ENCODE results near the gene DLGAP1. TPM values are rescaled to one million over a fixed set of nuclear protein-coding genes. Genes with fewer than 3 reads are reported as not detected.
A peak's percentile ranks its signal among the peaks of the same experiment; 100 is the strongest.
"Not testable (repeated sequence)": the region's sequence is repeated elsewhere in the genome, so short reads cannot be mapped to it uniquely, and the experiment has no call there.

DLGAP1 gene
- total RNA-seq, 1 donor from 2014 or later: 2.0 TPM

GRCh38 chr18:3481696-3482210, 973.4 kb downstream of the DLGAP1 start:
- Histone ChIP-seq H3K4me3 (no peak overlapping the region), H3K27ac (no peak overlapping the region), H3K4me1 (no peaks in the 10 kb centered on the region), H3K27me3 (no peaks in the 10 kb centered on the region), H3K9me3 (no peaks in the 10 kb centered on the region), H3K36me3 (no peaks in the 10 kb centered on the region)
- TF ChIP-seq CTCF (IDR thresholded peaks at IDR 0.05): peak in 2 of 3 experiments; percentile 18 to 30
- intact Hi-C loops (cut with DNase I): no loop called here
- DNase-seq (ENCODE audit: low spot score in 2 of 2): no peak

GRCh38 chr18:3480827-3481573, 974.1 kb downstream of the DLGAP1 start:
- DNase-seq (ENCODE audit: low spot score in 2 of 2): no peak
- H3K9me3 ChIP-seq: no peaks in the 10 kb centered on the region

GRCh38 chr18:3479978-3480509, 975.1 kb downstream of the DLGAP1 start:
- Histone ChIP-seq H3K27ac (no peak overlapping the region), H3K4me3 (no peak overlapping the region), H3K36me3 (no peaks in the 10 kb centered on the region), H3K9me3 (no peaks in the 10 kb centered on the region), H3K27me3 (no peaks in the 10 kb centered on the region), H3K4me1 (no peaks in the 10 kb centered on the region)
- DNase-seq (ENCODE audit: low spot score in 2 of 2): no peak
- intact Hi-C loops (cut with DNase I): no loop called here
- TF ChIP-seq CTCF (IDR thresholded peaks at IDR 0.05): no peak

More at GRCh38 chr18:3480827-3481573, 974.1 kb downstream of the DLGAP1 start:
- intact Hi-C loops (cut with DNase I): no loop called here
- Histone ChIP-seq H3K4me1 (no peaks in the 10 kb centered on the region), H3K36me3 (no peaks in the 10 kb centered on the region), H3K27me3 (no peaks in the 10 kb centered on the region), H3K4me3 (no peak overlapping the region), H3K27ac (no peak overlapping the region)
- TF ChIP-seq CTCF (IDR thresholded peaks at IDR 0.05): no peak

- H3K27me3 ChIP-seq: no peaks in the 10 kb centered on the region
- H3K27ac ChIP-seq: no peak overlapping the region
- no peak for DNase-seq (ENCODE audit: low spot score in 2 of 2)
- H3K9me3 ChIP-seq: no peaks in the 10 kb centered on the region
- H3K4me3 ChIP-seq: no peak overlapping the region
- H3K36me3 ChIP-seq: no peaks in the 10 kb centered on the region
- TF ChIP-seq CTCF (IDR thresholded peaks at IDR 0.05): no peak
- H3K4me1 ChIP-seq: no peaks in the 10 kb centered on the region
- intact Hi-C loops (cut with DNase I): no loop called here
These were observed 976.7 kb downstream of the DLGAP1 start for GRCh38 chr18:3478262-3478978.

GRCh38 chr18:3472681-3473544, 982.2 kb downstream of the DLGAP1 start:
- intact Hi-C loops (cut with DNase I): no loop called here
- Histone ChIP-seq H3K9me3 (no peaks in the 10 kb centered on the region), H3K36me3 (no peaks in the 10 kb centered on the region), H3K27me3 (no peaks in the 10 kb centered on the region), H3K4me3 (no peak overlapping the region), H3K27ac (no peak overlapping the region), H3K4me1 (no peaks in the 10 kb centered on the region)
- TF ChIP-seq CTCF (IDR thresholded peaks at IDR 0.05): no peak
- no peak for DNase-seq (ENCODE audit: low spot score in 2 of 2)

- H3K4me1 ChIP-seq; DNase-seq (ENCODE audit: low spot score in 2 of 2); H3K9me3 ChIP-seq; H3K36me3 ChIP-seq; H3K27ac ChIP-seq; H3K4me3 ChIP-seq; intact Hi-C loops (cut with DNase I); H3K27me3 ChIP-seq: not testable (repeated sequence)
These were observed 983.0 kb downstream of the DLGAP1 start for GRCh38 chr18:3472121-3472520.

Measured in ascending aorta (tissue), 2 donors.